Posterior cingulate gyrus (tissue), 11 donors: ENCODE measurements around the gene MT1E.
A peak's percentile ranks its signal among the peaks of the same experiment; 100 is the strongest.
"Not testable (repeated sequence)": the region's sequence is repeated elsewhere in the genome, so short reads cannot be mapped to it uniquely, and the experiment has no call there.

ENCODE experiments used
- DNase-seq, 10 donors: peaks; one replicate each; pipeline versions ENCODE4 v3.0.0 to v3.0.0-alpha.2; 2020 to 2021; ENCODE audit warnings: mixed read lengths in 3 of 10
- intact Hi-C: fragments of 100-400 bp; cut with DNase I; formaldehyde crosslinking; loops from one replicate; pipeline ENCODE4 v1.15.1; 2023

MT1E gene

DNA sequence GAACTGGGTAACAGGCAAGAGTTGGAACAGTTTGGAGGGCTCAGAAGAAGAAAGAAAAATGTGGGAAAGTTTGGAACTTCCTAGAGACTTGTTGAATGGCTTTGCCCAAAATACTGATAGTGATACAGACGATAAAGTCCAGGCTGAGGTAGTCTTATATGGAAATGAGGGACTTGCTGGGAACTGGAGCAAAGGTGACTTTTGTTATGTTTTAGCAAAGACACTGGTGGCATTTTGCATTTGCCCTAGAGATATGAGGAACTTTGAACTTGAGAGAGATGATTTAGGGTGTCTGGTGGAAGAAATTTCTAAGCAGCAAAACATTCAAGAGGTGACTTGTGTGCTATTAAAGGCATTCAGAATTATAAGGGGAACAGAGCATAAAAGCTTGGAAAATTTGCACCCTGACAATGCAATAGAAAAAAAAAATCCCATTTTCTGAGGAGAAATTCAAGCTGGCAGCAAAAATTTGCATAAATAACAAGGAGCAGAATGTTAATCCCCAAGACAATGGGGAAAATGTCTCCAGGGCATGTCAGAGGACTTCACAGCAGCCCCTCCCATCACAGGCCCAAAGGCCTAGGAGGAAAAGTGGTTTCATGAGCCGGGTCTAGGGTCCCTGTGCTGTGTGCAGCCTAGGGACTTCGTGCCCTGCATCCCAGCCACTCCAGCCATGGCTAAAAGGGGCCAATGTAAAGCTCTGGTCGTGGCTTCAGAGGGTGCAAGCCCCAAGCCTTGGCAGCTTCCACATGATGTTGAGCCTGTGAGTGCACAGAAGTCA is 3.7 kb upstream of the MT1E start:
- intact Hi-C loops, DNase-seq: not testable (repeated sequence)

DNA sequence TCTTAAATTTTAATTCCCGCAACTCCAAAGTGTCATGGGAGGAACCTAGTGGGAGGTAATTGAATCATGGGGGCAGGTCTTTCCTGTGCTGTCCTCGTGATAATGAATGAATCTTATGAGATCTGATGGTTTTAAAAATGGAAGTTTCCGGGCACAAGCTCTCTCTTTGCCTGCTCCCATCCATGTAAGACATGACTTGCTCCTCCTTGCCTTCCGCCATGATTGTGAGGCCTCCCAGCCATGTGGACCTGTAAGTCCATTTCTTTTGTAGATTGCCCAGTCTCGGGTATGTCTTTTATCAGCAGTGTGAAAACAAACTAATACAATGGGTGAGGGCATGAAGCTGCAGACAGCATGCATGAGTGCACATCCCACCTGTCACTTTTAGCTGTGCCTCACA is 2.4 kb upstream of the MT1E start:
- DNase-seq, intact Hi-C loops: not testable (repeated sequence)

DNA sequence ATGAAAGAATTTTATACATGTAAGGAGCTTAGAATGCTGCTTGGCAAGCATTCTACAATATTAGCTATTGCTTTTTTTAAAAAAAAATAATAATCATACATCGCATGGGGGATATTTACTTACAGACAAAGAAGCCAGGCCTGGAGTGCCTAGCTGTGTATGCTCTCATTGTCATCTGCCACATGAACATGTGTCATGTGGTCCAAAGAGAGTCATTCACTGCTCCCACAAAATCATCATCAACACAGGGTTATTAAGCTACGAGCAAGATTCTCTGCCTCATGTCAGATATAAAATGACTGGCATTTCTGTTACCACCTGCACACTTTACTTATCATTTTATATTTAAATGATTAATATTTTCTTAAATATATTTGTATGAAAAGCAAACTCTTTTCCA is 1.9 kb upstream of the MT1E start:
- DNase-seq: no peak
- intact Hi-C loops: no loop called here

DNA sequence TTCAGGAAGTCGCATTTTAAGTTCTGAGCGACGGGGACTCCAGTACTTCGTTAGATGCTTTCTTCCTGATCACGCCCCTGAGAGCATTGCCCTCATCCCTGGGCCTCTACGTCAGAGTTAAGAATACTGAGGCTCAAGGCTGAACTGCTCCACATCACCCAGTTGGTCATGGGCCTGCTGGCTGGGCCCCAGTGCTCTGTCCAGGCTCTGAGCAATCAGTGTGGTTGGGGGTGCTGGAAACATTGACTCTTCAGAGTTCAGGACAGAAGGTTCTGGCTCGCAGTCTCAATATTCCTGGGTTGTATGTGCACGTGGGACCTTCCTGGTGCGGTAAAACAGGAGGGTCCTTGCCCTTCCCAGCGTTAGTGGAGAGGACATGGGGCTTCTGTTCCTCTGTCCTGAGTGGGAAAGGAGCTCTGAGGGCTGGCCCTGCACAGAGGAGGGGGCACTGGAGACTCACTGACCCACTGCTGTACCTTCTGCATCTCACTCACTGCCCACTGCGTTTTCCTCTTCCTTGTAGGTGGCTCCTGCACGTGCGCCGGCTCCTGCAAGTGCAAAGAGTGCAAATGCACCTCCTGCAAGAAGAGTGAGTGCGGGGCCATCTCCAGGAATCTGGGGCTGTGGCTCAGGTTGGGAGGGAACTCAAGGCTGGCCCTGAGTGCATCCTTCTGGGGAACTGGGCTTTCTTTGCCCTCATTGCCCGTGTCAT is 518 bp downstream of the MT1E start:
- DNase-seq: no peak
- intact Hi-C loops: no loop called here

GRCh38 chr16:56626685-56627084 is 1.1 kb downstream of the MT1E start:
- intact Hi-C loops: no loop called here
- no peak for DNase-seq

DNA sequence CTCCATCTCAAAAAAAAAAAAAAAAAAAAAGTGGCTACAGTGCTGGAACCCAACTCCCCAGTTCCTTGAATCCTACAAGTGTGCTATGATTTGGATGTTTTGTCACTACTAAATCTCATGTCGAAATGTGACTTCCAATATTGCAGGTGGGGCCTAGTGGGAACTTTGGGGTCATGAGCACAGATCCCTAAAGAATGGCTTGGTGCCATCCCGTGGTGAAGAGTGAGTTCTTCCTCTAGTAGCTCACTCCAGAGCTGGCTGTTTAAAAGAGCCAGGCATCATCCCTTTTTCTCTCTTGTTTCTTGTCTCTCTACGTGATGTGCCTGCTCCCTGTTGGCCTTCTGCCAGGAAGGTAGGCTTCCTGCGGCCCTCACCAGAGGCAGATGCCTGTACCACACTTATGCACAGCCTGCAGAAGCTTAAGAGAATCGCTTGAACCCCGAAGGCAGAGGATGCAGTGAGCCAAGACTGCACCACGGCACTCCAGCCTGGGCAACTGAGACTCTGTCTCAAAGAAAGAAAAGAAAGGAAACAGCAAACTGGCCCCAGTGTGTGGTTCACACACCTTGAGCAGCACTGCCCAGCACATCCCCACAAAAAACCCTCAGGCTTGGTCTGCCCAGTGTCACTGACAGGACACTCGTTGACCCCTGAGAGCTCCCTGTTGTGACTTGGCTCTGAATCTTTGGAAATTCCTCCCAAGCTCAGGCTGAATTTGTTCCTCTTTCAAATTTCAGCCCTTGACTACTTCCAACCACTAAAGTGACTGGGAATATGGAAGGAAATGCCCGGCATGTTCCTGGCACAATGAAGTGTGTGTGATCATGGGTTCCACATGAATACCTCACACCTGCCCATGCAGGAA is 3.1 kb downstream of the MT1E start:
- intact Hi-C loops: no loop called here
- no peak for DNase-seq

DNA sequence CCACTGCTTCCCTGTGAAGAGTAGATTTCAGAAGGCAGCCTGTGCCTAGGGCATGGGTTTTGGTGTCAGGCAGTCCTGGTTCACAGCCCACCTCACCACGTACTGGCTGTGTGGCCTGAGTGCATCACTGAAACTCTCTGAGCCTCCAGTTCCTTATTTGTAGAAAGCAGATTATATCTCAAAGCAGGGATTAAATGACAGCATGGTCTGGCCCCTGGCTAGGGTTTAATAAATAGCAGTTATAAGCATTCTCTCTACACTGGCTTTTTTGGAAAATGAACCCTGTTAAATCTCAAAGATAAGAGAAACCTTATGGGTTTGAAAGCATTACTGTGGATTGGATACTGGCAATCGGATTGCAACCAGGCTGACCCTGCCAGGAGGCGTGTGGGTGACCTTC is 4.0 kb downstream of the MT1E start:
- intact Hi-C loops: no loop called here
- DNase-seq: no peak

GRCh38 chr16:56630134-56630533 is 4.6 kb downstream of the MT1E start:
- DNase-seq: no peak
- intact Hi-C loops: no loop called here

DNA sequence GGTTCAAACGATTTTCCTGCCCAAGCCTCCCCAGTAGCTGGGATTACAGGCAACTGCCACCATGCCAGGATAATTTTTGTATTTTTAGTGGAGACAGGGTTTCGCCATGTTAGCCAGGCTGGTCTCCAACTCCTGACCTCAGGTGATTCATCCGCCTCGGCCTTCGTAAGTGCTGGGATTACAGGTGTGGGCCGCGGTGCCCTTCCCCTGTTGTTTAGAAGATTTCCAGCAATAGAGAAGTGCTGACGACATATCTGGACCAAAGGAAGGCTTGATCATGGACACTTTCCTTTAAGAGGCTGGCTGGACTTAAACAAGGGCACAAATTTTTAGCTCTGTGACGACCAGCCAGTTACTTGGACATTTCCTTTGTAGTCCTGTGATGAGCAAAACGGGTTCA is 5.6 kb downstream of the MT1E start:
- DNase-seq: no peak

GRCh38 chr16:56631832-56632155 is 6.2 kb downstream of the MT1E start:
- intact Hi-C loops: no loop called here
- DNase-seq: no peak

More for the DNA sequence above, 5.6 kb downstream of the MT1E start:
- intact Hi-C loops: no loop called here

DNA sequence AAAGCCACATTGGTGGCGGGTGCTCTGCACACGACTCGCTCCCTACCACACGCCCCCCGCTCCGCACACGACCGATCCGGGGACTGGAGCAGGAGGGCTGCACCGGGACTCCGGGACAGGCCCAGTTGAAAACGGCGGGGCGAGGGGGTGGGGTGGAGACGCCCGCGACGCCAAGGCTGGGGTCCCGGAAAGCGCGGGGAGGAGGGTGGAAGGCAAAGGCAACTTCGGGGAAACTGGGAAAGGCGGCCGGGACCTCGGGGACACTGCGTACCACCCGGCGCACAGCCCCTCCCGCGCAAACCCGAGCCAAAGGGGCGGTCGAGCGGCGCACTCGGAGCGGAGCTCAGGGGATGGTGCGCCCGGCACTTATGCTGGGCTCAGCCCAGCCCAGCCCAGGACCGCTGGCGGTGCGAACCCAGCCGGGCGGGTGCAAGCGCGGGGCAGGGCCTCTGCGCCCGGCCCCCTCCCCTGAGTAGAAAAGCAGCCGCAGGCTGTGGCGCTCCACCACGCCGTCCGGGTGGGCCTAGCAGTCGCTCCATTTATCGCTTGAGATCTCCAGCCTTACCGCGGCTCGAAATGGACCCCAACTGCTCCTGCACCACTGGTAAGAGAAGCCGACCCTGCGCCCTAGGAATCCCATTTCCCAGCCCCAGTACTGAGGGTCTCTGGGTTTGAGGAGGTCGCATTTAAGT is 6.7 kb downstream of the MT1E start, which contains the start of gene MT1M:
MT1M (plus strand) TSS at position 504 of the 692 bp plus-strand sequence; CDS start at position 577, 73 bp downstream.
- intact Hi-C loops: no loop called here
- peak in 7 of 10 donors; percentile 34 to 91 (median 63) for DNase-seq

GRCh38 chr16:56632848-56633365 is 7.3 kb downstream of the MT1E start:
- DNase-seq: no peak
- intact Hi-C loops: no loop called here

DNA sequence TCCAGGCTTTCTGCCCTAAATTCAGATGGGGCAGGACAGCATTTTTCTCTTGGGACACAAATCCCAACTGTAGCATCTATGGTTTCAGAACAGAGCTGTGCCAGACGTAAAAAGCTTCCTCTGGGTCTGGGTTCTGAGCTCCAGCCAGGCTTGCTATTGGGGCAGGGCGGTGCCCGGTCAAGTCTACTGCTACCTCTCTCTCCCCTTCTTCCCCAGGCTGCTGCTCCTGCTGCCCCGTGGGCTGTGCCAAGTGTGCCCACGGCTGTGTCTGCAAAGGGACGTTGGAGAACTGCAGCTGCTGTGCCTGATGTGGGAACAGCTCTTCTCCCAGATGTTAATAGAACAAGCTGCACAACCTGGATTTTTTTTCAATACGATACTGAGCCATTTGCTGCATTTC is 8.0 kb downstream of the MT1E start:
- intact Hi-C loops: no loop called here
- DNase-seq: no peak

- intact Hi-C loops: no loop called here
- DNase-seq: no peak
Measured at GRCh38 chr16:56634715-56635440, 9.3 kb downstream of the MT1E start.

- intact Hi-C loops: no loop called here
- no peak for DNase-seq
Measured at GRCh38 chr16:56635441-56635967, 9.9 kb downstream of the MT1E start.

GRCh38 chr16:56636616-56637413 is 11.2 kb downstream of the MT1E start:
- DNase-seq: no peak
- intact Hi-C loops: no loop called here

GRCh38 chr16:56637814-56638750 is 12.5 kb downstream of the MT1E start, which contains the start of gene MT1A:
TSS of gene MT1A (plus strand) at chr16:56638666. CDS start at chr16:56638739, 73 bp downstream.
- peak in 2 of 10 donors; percentile 31 to 89 for DNase-seq

More at GRCh38 chr16:56637814-56638750, 12.5 kb downstream of the MT1E start, which contains the start of gene MT1A:
- intact Hi-C loops: no loop called here
